GM21381 (cell line): ENCODE measurements around the gene HTD2.
A peak's percentile ranks its signal among the peaks of the same experiment; 100 is the strongest.
"Not testable (repeated sequence)": the region's sequence is repeated elsewhere in the genome, so short reads cannot be mapped to it uniquely, and the experiment has no call there.

Experiments
- ATAC-seq: cut with Tn5 transposase; IDR thresholded peaks from one replicate; pipeline ENCODE4 v1.9.1; 2021; ENCODE audit warnings: mild to moderate bottlenecking, moderate library complexity; ENCODE audit not compliant: unreplicated experiment

Gene HTD2

DNA sequence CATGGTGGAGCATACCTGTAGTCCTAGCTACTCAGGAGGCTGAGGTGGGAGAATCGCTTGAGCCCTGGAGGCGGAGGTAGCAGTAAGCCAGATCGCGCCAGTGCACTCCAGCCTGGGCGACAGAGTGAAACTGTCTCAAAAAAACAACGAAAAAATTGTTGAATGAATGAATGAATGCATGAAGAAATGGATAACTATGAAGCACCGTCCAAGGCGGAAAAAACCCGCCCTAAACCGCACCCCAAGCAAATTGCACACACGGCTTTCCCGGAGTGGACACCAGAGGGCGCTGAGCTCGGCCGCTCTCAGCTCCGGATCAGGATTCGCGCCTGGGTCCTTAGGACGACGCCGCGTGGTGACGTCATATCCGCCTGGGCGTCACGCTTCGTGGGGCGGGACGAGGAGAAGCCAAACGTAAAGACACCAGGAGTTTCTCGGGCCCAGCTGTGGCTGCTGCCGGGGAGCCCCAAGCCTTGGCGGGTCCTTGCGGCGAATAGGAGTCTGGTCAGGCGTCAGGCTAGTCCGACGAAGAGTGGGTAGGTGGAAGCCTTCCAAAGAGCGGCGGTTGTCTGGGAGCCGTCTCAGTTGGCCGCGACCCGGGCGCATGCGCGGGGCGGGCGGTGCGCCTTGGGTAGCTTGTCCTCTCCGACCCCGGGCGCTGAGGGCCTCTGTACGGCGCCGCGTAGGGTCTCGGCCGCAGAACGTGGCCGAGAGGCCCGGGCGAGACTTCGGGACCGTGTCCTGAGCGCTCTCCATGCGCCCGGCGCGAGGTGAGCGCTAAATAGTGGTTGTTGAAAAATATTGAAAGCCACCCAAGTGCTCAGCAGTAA, at the start of gene HTD2, which contains the start of gene RPP14:
HTD2 (plus strand) TSS at position 639 of the 830 bp plus-strand sequence. CDS start 11,094 bp downstream, outside the sequence.
RPP14 (plus strand) TSS at position 364 of the 830 bp plus-strand sequence. CDS start 4,085 bp downstream, outside the sequence.
- peak; percentile 87 for ATAC-seq

DNA sequence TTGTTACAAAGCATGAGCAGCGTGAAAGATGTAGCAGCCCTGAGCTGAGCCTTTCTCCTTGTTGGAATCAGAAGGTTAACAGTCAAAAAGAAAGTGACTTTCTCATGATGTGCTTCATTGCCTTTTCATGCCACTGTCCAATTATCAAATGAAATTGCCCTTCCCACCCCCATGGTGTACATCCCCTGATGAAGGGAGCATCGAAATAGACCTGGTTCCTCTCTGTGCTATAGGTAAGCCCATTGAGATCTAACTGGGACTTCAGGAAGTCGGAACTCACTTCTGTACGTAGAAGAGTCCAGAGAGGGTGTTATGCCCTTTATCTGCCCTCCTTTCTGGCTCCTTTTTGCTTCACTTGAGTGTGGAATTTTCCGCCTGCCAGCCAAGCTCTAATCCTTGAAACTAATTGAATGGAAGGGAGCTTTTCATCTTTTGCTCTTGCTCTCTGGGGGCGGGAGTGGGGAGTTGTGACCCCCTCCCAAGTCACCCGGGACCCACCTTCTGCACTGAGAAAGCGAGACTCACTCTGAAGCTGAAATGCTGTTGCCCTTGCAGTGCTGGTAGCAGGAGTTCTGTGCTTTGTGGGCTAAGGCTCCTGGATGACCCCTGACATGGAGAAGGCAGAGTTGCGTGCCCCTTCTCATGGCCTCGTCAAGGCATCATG, 47.8 kb upstream of the HTD2 start:
- ATAC-seq: no peak

DNA sequence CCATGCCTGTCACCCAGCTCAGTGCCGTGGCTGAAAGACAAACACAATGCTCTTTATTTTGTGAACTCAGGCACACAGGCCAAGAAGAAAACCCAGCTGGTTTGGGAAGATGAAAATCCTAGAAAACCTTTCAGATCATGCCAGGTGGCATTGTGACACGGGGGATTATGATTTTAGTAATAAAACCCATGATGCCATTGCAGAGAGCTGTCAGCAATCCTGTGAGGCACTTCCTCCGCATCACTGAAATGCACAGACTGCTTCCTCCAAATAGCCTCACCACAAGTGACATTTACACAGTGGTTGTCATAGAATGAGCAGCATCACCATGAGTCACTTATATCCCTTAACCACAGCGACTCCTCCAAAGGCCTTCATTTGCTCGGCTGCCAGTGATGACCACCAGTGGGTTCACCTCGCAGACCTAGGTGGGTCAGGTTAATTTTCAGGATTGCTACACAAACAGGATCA, 46.0 kb upstream of the HTD2 start:
- ATAC-seq: no peak

DNA sequence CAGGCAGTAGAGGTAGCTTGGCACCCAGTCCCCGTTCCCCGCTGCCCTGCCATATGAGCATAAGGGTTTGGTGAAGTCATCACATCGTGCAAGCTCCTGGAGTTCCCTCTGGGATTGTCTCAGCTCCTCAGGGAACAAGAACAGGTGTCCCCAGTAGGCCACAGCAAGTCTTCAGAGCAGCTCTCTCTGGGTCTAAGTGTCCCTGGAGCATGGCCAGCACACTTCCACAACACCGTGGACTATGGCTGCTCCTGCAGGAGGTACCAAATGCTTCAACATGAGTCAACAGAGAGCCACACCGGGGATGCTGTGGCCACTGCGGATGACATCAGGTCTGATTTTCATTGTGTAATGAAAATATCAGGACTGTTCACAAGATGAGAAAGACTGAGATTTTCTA, 45.6 kb upstream of the HTD2 start:
- no peak for ATAC-seq

DNA sequence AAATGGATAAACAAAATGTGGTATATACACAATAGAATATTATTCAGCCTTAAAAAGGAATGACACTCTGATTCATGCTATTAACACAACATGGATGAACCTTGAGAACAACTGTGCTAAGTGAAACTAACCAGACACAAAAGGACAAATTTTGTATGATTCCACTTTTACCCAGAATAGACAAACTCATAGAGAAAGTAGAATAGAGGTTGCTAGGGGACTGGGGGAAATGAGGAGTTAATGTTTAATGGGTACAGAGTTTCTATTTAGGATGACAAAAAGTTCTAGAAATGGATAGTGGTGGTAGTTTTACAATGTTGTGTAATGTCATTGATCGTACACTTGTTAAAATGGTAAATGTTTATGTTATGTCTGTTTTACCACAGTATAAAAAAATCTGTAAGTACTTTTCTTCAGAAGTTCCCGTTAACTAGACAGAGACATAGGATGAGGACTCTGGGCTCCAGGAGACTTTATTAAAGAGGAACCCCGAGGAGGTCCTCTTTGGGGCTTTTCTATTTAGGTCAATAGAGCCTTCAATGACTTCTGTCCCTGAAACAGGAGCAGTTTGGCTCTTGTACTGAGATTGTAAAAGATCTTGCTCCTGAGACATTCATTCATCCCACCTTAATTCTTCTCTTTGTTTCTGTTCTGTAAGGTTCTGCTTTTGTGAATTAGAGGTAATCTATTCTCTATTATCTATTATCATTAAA, 44.2 kb upstream of the HTD2 start:
- peak; percentile 82 for ATAC-seq

DNA sequence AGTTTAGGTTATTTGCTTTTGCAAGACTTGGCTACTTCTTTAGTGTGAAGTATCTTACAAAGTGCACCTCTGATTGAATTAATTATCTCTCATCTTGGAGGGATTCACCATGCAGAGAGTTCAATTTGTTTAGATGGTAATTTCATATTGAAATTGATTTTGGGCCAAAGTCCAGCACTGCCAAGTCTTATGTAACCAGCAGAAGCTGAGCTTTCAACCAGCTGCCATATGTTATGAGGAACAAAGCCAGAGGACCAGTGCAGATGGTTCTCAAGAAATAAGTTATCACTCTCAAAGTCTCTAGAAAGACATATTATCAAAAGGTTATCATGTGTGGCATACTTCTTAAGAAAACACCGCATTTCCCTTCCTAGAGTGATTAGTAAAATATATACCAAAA, 39.7 kb upstream of the HTD2 start:
- no peak for ATAC-seq

DNA sequence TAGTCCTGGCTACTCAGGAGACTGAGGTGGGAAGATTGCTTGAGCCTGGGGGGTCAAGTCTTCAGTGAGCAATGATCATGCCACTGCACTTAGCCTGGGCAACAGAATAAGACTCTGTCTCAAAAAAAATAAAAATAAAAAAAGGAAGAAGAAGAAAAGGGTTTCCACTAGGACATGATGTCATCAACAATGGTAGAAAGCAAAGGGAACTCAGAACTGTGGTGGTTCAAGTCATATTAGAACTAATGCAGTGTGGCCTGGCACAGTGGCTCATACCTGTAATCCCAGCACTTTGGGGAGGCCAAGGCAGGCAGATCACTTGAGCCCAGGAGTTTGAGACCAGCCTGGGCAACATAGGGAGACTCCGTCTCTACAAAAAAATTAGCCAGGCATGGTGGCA, 38.8 kb upstream of the HTD2 start:
- not testable (repeated sequence) for ATAC-seq

DNA sequence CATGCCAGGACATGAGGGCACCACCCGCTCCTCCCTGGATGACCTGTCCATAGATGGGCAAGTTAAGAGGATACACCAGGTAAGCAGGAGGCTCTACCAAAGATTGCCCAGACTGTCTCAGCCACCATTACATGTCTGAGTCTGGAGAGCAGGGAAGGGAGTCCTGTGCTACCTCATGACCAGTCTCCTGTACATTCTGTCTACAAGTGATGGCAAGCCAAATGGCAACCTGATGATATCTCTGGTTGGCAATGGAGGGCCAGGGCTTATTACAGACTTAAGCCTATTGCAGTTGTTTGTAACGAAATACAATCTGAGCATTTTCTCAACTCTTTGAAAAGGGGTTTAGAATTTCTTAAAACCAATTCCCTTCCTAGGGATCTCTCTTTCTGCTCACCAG, 37.0 kb upstream of the HTD2 start:
- ATAC-seq: no peak

DNA sequence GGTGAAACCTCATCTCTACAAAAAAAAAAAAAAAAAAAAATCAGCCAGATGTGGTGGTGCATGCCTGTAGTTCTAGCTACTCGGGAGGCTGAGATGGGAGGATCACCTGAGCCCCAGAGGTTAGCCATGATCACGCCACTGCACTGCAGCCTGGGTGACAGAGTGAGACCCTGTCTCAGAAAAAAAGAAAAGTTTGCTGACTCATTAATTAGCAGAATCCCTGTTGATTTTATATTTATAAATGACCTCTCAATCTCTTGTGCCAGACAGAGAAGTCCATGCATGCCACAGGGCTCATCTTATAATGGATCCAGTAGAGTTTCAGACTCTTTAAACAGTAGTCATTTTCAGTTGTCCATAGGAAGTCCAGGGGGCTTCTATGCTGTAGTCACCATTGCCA, 35.8 kb upstream of the HTD2 start:
- no peak for ATAC-seq

DNA sequence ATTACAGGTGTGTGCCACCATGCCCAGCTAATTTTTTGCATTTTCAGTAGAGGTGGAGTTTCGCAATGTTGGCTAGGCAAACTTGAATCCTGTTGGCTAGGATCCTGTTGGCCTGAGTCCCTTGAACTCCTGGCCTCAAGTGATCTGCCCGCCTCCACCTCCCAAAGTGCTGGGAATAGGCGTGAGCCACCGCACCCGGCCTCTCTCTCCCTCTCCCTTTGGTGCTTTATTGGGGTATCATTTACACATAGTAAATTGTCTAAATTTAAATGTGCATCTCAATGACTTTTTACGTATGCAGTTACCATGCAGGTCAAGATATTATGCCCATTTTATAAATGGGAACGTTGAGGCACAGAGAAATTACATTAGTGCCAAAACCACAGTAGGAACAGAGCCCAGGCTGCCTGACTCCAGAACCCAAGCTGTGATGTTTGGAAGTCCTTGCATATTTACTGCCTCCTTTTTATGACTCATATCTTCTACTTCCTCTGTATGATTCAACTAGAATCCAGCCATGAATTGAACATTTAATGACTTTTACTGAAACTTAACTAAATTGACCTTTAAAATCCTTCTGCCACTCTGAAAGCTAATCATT, 34.3 kb upstream of the HTD2 start:
- no peak for ATAC-seq

DNA sequence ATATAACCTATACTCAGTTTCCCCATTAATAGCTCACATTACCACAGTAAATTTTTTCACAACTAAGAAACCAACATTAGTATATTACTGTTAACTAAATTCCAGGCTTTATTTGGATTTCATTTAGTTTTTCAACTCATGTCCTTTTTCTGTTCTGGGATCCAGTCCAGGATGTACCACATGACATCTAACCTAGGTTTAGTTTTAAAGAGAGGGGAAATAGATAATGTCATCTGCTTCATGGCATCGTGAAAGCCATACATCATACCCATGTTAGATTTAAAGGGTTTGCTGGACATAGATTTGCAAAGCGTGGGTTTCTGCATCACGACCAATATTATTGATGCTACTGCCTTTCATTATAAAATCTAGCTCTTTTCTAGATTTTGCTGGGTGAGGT, 33.4 kb upstream of the HTD2 start:
- no peak for ATAC-seq

DNA sequence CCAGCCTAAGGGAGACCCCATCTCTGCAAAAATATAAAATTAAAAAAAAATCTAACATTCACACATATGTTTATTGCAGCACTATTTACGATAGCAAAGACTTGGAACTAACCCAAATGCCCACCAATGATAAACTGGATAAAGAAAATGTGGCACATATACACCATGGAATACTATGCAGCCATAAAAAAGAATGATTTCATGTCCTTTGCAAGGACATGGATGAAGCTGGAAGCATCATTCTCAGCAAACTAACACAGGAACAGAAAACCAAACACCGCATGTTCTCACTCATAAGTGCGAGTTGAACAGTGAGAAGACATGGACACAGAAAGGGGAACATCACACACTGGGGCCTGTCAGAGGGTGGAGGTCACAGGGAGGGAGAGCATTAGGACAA, 33.0 kb upstream of the HTD2 start:
- not testable (repeated sequence) for ATAC-seq

DNA sequence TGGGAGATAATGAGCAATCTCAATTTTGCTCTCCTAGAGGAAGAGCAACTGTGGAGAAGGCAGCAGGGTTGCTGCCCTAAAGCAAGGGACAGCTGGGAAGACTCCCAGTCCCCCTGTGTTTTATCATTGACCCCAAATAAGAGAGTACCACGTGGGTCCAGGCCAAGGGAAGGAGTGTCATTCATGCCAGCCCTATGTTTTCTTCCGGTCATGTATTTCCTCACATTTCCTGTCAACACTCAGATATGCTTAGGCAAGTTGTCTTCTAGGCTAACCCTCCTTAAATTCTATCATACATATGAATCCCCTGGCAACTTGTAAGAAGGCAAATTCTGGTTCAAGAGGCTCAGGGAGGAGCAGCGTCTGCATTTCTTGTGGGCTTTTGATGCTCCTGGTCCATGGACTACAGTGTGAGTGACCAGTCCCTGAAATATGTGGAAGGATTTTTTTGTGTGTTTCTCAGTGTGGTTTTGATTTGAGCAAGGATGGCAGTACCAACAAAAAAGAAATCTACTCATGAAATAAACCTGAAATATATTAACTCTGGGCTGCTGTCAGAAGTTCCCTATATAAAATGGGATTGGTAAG, 32.2 kb upstream of the HTD2 start:
- no peak for ATAC-seq

DNA sequence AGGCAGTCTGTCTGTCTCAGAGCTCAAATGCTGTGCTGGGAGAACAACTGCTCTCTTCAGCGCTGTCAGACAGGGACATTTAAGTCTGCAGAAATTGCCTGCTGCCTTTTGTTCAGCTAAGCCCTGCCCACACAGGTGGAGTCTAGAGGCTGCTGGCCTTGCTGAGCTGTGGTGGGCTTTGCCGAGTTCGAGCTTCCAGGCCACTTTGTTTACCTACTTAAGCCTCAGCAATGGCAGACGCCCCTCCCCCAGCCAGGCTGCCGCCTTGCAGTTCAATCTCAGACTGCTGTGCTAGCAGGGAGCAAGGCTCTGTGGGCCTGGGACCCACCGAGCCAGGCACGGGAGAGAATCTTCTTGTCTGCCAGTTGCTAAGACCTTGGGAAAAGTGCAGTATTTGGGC, 25.3 kb upstream of the HTD2 start:
- ATAC-seq: no peak

DNA sequence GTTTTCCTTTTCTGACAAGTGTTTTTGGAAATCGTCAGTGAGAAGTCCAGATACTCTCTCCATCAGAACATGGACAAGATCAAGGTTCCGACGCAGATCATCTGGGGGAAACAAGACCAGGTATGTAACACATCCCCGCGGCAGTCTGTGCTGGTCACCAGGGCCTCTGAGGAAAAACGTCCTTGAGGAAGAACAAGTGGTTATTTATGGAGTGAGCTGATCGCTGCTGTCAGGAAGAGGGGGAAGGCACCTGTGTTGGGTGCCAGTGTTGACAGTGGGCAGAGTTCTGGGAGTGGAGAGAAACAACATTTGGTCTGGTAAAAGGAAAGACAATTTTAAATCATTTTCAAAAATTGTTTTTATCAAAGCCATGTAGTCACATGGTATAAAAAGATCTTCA, 21.0 kb upstream of the HTD2 start:
- ATAC-seq: no peak

DNA sequence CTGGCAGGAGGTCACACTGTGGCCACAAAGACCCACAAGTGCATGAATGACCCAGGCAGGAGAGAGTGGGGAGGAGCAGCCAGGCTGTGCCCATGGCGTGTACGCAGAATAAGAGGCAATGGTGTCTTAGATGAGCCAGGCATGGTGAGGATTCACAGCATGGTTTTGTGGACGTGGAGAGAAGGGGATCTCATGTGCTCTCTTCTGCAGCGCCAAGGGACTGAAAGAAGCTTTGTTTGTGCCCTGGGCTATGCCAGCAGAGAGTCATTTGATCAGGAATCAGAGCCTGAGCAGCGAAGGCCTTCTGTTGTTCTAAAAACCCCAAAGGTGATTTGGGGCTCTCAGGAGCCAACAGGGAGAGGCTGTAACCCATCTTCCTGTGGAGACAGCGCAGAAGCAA, 19.0 kb upstream of the HTD2 start:
- no peak for ATAC-seq

DNA sequence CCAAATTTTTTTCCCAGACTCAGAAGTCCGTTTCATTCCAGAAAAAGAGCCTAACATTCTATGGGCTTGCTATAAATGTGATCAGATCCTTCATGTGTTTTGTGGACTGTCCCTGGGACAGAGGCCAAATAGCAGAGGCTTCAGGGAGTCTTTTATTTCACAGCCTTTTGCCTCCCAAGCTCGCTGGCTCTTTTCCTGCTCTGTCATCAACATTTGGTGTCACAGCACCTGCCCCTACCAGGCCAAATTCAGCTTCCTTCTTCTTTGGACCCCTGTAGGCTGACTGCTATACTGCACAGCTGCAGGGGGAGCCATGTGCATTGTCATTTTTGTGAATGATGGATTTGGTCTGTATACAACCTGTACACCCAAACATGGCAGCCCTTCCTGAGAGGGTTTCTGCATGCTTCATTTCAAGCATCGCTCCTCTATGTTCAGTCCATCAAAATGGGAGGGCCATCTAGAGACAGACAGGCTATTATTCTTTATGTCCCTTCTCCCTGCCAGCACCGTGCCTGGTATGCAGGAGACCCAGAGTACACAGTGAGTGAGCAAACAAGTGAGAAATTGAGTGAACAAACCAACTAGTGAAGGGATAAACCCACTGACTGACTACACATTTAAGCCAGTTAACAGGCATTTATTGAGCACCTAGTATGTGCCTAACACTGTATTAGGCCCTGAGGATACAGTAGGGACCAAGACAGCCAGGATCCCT, 18.1 kb upstream of the HTD2 start:
- no peak for ATAC-seq

DNA sequence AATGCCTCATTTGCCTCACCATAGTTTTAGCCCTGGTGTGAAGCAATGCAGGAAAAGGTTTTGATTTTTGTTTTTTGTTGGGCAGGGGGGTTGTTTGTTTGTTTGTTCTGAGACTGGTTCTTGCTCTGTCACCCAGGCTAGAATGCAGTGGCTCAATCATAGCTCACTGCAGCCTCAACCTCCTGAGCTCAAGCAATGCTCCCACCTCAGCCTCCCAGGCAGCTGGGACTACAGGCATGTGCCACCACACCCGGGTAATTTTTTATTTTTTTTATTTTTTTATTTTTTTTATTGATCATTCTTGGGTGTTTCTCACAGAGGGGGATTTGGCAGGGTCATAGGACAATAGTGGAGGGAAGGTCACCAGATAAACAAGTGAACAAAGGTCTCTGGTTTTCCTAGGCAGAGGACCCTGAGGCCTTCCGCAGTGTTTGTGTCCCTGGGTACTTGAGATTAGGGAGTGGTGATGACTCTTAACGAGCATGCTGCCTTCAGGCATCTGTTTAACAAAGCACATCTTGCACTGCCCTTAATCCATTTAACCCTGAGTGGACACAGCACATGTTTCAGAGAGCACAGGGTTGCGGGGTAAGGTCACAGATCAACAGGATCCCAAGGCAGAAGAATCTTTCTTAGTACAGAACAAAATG, 17.2 kb upstream of the HTD2 start:
- not testable (repeated sequence) for ATAC-seq

DNA sequence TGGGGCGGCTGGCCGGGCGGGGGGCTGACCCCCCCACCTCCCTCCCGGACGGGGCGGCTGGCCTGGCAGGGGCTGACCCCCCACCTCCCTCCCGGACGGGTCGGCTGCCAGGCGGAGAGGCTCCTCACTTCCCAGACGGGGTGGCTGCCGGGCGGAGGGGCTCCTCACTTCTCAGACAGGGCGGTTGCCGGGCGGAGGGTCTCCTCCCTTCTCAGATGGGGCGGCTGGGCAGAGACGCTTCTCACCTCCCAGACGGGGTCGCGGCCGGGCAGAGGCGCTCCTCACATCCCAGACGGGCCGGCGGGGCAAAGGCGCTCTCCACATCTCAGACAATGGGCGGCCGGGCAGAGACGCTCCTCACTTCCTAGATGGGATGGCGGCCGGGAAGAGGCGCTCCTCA, 15.9 kb upstream of the HTD2 start:
- ATAC-seq: not testable (repeated sequence)
